Left renal pelvis (tissue), 4 donors: ENCODE measurements around the gene NELL1. TPM values are rescaled to one million over a fixed set of nuclear protein-coding genes. Genes with fewer than 3 reads are reported as not detected.
A peak's percentile ranks its signal among the peaks of the same experiment; 100 is the strongest.
"Not testable (repeated sequence)": the region's sequence is repeated elsewhere in the genome, so short reads cannot be mapped to it uniquely, and the experiment has no call there.

Source experiments
- DNase-seq, 4 donors: peaks; one replicate each; pipeline ENCODE4 v3.0.0-alpha.2; 2013; ENCODE audit warnings: low read depth in 4 of 4, low spot score in 3 of 4
- polyA plus RNA-seq, 4 donors: library from polyadenylated mRNA; unstranded; fragments of 120-200 nt; gene quantifications; one replicate each; pipeline ENCODE4 v1.2.1, GENCODE V29; 2013; ENCODE audit not compliant: insufficient read length in 4 of 4

Gene NELL1
- polyA plus RNA-seq, 4 donors, result 0.98 to 3.6 (median 2.6) TPM

DNA sequence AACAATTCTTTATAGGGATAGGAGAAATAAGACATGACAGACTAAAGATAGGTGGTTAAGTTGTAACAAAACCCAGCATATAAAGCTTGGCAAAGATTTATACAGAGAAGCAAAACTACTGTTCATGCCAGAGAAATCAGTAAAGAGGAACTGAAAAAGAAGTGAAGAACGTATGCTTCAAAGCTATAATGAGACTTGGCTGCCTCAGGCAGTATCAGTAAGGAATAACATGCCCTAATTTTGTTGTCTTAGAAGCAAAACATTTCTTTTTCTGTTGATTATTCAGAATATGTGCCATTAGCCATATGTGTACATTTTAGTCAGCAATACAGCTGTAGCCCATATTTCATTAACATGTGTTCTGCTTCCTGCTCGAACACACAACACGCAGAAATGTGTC, 403.2 kb downstream of the NELL1 start:
- no peak for DNase-seq

DNA sequence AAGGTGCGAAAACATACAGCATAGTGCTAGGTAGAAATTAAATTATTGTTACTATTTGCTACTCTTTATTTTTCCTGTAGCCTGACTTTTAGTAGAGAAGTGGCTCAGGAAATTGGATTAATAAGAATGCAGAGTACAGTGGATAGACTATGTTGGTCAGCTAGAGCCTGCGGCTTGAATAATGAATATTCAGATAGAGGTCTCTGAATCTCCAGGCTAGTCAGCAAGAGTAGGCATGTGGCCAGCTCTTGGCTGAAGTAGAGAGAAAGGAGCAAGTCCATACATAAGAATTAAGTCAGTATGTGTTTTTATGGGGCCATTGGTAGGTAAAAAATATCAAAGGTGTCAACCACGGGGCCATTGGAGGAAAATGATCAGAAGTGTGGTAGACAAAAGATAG, 413.5 kb downstream of the NELL1 start:
- DNase-seq, result no peak

DNA sequence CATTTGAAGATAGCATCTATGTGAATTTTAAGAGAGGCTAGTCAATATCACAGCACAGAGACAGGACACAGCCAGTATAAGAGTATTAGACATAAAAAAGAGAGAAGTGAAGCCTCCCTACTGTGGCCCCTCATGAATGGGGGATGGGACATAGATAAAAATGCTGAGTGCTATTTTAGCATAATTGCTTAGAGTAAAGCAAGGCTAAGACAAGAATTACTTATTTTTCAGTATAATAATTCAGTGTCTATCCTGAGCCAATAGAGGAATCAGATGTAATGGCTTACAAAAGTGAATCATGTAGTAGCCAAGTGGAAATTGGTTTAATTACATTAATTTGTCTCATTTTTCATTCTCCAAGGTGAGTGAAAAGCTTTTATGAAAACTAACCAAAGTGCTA, 419.5 kb downstream of the NELL1 start:
- DNase-seq, result no peak

DNA sequence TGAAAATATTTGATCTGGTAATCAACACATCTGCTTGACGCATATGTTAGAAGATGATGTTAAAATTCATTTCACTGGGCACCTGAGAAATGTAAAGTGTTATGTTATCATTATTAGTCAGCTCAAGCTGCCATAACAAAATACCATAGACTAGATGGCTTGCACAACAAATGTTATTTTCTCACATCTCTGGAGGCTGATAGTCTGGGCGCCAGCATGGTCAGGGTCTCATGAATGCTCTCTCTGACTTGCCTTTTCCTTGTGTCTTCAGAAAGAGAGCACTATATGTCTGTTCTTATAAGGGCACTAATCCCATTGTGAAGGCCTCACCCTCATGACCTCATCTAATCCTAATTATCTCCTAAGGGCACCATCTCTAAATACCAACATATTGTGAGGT, 435.3 kb downstream of the NELL1 start:
- DNase-seq, result no peak

DNA sequence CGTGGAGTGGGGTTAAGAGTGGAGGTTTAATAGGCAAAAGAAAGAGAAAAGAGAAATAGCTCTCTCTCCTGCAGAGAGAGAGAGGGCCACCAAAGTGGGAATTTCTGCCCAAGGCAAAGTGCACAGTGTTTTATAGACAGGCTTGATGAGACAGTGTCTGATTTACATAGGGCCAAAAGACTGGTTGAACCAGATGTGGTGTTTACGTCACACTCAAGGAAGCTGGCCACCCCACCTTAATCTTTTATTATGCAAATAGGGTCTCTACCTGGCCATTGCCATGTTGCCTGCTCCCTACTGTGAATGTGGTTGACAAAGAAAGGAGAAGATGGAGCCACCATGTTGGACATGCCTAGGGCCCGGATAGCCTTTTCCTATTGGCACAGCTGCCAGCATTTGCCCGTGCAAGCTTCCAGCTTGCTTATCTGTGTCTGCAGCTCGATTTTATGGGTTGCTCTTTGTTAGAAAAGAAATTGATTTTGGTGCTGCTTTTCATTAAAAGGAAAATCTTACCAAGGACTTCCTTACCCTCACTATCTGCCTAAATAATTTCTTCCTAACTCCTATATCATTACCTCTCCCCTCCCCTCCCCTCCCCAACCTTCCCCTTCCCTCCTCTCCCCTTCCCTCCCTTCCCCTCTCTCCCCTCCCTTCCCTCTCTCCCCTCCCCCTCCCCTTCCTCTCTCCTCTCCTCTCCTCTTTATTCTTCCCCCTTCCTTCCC, 436.0 kb downstream of the NELL1 start:
- DNase-seq, result no peak

DNA sequence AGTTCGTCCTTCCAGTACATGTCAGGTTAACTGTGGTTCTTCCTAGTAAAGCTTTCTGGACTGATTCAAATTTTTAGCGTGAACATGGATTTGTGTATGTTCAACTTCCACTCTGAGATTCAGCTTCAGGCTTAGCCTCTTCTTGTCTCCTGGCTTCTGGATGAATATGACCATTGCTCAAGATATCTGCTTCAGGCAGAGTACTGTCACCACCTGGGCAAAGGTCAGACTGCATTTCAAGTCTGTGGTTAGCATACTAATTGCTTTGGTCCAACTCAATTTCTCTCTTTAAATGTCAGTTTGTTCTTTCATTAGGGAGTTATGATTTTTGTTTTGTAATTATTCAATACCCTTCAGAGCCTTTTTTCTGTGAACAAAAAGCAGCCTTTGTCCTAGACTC, 440.0 kb downstream of the NELL1 start:
- no peak for DNase-seq

DNA sequence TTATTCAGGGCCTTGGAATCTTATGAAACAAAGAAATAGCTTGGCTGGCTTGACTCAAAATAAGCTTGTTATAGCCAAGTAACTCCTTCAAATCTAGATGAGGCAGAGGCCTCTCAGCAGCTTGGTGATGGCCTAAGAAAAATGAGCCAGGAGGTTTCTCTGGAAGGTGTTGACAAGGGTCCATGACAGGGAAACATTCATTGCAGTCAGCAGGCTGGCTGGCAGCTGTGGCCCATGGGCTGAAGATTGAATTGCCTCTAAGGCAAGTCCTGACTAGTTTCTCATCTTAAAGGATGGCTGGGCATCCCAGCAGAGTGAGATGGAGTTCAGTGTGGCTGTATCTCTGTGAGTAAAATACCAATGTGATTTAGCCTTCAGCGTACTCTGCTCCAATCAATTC, 441.0 kb downstream of the NELL1 start:
- no peak for DNase-seq

DNA sequence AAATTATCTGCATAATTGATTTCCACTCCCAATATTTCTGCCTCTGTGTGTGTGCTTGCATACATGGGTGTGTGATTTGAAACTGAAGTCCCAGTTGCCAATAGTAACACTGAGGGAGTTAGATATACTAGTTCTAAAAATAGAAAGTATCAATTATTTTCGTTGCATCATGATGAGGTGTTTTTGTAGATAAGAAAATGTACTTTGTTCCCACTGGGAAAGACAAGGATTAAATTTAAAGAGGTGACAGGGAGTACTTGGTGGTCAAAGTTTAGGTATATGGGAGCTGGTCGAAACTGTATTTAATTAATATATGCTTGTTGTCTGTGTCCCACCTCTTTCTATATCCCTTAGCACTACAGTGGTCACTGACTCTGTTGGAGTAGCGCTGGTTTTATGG, 444.5 kb downstream of the NELL1 start:
- DNase-seq, result no peak

DNA sequence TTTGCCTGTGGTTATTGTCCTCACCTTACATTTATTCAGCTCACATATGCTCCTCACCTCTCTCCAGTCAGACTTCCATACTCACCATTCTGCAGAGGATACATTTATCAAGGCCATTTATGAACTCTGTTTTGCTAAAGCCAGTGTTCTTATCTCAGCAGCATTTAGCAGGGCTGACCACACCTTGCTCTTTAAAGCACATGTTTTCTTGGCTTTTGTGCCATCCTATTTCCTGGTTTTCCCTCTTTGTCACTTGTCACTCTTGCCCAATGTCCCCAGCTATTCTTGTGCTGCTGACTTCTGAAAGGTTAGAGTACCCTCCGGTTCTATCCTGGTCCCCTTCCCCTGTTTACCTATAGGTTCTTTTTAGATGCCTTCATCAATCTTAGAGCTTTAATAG, 446.6 kb downstream of the NELL1 start:
- DNase-seq, result no peak

DNA sequence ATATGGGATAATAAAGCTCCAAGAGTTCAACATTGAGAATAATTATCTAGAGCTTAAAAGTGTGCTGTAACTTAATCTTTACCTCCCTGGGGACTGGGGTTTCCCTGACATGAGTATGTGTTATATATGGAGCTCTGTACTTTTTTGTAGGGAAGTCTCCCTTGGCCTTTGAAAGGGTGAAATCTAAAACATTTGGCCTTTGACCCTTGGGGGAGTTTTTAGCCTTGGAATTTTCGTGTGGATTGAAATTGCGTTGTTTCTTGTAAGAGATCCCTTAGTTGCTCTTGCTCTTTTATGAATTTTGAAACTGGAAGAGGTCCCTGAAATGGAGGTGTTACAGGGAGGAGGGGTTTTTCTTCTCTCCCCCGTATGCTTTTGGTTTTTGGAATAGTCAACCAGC, 450.0 kb downstream of the NELL1 start:
- peak in 2 of 4 donors; percentile 15 to 18 for DNase-seq

DNA sequence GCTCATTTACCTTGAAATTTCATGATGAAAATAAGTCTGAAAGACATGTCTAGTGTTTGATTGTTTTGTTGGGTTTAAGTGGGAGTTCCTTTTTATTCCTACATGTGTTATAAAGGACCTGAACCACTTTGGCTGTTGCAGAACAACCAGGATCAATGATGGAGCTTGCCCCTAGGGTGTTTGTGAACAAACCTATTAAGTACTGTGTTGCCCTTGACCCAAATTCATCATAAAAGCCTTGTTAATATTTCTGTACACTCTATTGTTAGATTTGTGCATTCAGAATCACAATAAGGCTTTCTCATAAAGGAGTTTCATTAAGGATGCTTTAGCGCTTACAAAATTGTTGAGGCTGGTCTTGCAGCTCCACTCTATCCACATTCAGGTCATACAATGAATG, 452.6 kb downstream of the NELL1 start:
- DNase-seq, result no peak

DNA sequence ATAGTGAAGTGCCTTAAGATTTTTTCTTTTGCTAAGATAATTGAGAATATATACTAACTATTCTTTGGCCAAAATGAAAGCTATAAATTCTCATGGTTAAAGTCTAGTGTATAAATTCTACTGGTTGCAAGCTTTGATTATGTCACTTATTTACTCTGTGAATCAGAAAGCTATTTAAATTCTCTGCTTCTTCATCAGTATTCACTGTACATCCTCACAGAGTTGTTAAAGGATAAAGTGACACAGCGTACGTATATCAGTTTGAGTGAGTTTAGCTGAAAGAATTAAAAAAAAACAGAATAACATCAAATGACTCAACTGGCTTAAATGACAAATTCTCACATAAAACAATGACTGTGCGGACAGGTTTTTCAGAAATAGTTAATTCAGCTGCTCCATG, 453.1 kb downstream of the NELL1 start:
- no peak for DNase-seq

DNA sequence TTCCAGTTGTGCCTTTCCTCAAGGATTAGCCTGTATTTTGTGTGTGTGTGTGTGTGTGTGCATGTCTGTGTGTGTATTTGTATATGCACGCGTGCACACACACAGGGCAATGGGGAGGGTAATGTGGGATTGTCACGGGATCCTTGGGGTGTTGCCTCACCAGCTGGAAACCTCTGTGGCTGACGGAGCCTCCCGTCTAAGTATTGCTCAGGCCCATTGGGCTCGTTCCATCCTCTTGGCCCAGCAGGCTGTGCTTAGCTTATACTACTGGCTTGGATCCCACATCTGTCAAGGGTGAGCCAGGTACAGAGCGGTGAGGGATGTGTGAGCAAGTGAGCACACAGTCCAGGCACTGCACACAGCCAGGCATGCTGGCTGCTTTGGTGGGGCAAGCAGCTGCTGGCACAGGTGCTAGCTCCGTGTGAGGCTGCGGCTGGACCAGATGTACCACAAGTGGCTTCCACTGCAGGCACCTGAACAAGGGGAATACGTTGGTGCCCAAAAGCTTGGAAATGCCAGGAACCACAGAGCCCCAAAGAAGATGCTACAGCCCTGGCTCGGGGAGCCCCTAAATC, 462.8 kb downstream of the NELL1 start:
- DNase-seq, result no peak

DNA sequence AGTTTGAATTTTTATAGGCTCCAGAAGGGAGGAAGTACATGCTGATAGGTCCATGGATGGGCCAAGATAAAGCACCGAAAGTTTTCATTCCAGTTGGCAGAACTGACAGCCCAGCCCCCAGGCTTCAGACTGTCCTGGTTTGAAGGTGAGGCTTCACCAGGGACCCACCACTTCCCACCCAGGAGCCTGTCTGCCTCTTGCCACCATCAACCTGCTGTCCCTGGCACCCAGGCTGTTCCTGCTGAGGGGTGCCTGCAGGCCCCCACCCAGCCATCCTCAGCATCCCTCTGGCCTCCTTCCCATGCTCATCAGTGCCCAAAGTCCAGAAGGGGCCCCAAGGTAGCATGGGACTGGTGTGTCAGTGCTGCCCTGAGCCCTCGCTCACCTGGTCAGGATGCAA, 463.9 kb downstream of the NELL1 start:
- DNase-seq, result no peak

DNA sequence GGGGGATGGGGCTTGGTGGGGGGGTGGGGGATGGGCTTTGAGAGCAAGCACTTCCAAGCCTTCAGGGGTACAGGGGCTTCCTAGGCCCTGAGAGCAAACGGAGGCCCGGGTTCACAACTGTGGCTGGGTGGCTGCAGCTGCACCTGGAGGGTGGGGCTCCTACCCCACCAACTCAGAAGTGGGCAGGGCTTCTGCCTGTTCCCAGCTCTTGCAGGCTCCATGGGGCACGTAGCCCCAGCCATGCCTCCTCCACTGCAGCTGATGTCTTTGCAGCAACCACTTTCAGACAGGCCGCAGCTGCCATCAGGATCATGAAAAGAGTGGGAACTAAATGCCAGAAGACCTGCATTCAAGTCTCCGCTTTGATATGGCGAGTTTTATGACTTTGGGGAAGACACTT, 464.3 kb downstream of the NELL1 start:
- no peak for DNase-seq

DNA sequence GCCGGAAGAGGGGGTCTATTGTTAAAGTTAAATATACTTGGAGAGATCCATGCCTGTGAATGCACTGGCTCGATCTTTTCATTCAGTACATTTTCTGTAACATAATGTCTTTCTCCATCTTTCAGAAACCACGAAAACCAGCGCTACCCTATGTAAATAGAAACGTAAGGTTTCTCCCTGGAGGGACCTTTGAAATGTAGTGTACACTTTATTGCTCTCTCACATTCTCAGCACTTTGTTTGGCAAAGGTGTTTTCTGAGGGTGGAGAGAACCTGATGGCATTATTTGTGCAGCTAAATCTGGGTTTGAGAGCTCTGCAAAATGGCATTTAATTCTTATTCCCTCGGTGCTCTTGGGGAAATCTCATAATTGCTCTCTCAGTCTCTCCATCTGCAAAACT, 468.4 kb downstream of the NELL1 start:
- DNase-seq, result no peak

DNA sequence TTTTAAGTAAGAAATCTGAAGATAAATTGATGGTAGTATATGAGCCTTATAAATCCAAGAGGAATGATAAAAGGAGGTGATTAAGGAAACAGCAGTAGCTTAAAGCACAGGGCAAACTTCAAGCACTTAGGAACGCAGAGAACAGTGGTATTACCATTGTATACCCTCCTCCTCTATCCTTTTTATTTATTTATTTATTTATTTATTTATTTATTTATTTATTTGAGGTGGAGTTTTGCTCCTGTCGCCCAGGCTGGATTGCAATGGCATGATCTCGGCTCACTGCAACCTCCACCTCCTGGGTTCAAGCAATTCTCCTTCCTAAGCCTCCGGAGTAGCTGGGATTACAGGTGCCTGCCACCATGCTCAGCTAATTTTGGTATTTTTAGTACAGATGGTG, 472.2 kb downstream of the NELL1 start:
- DNase-seq, result not testable (repeated sequence)

DNA sequence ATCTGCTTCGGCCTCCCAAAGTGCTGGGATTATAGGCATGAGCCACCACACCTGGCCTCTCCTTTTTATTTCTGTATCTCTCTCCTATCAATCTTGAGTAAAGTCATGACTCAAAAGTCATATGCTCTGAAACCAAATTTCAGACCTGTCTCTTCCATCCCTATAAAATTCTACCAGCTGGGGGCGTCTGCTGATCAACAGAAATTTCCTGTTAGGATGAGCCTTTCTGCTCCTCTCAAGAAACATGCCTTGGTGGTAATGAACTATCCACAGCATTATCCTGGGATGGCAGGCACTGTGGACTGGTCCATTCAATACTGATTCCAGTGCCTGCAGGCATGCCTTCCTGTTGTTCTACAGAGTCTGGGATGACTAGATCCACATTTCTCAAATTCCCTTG, 472.6 kb downstream of the NELL1 start:
- no peak for DNase-seq

DNA sequence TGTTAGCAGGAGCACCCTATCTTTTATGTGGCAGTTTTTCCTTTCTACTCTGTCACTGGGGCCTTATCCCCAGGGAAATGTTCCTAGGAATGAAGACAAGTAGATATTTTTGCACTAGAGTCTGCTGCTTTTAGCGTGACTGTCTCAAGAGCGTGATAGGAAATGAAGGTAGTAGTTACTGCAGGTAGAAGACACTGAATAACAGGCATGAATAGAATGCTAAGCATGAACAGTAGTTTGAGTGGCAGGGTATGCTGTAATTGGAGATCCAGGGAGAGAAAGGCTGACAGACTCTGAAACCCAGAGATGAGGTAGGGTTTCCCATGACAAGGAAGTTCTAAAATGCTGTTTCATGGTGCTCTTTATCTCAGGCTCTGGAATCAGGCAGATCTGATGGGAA, 475.1 kb downstream of the NELL1 start:
- DNase-seq, result no peak

DNA sequence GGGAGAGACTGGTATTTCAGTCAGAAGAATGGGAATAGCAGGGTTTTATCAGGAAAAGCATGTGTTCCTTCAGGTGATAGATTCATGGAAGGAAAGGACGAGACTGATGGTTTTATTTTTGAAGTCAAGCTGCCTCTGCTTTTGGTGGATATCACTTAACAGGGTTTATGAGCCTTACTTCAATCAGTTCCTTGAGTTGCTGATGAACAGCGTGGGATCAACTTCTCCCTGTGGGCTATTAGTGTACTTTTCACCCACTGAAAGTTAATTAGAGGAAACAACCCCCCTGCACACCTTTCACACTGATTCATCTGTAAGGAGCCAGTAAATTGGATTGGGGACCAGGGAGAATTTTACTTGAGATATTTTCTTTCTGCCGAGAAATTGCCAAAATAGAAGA, 479.0 kb downstream of the NELL1 start:
- DNase-seq, result peak in 3 of 4 donors; percentile 12 to 36 (median 14)

DNA sequence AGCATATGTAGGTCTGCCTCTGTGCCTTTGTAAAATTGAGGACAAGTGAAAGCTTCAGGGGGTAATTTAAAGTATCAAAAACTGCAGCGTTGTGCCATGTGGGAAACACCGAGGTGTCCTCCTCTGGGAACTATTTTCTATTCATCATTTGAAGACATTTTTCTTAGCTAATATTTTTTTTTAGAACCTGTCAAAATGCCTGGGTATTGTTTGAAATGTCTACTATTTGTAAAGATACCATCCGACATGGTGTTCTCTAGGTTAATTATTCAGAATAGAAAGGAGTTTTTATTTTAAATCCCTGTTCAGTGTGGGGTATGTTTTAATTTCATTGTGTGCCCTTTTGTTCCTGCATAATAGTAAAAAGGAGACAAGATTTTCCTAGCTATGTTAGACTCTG, 490.8 kb downstream of the NELL1 start:
- DNase-seq, result no peak

DNA sequence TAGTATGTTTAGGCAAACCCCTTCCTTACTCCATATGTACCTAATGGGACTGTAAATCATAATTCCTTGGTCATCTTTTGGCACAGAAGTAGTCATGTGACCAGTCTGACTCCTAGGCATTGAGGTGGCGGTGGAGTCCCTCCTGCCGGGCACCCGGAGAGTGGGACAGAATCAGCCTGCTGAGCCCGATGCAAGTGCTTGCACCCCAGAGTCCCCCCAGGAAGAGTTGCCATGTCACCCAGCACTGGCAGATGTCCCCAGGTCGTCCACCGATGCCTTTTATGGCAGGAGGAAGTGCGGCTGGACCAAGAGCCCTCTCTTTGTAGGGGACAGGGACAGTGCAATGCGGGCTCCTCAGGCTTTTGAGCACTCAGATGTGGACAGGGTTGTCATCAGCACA, 500.3 kb downstream of the NELL1 start:
- no peak for DNase-seq

DNA sequence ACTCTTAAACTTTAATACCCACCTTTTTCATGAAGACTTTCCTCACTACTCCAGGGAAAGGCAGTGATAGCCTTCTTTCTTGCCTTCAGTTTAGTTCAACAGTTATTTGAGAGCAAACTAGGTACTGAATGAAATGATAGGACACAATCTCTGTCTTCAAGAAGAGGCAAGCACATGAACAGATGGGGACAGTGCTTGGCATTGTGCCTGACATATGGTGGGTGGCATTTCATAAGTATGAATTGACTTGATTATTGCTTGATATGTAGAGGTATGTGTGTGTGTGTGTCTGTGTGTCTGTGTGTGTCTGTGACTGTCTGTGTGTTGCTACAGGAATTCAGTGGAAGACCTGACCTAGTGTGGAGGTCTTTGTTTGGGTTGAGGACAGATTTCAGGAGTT, 504.1 kb downstream of the NELL1 start:
- no peak for DNase-seq
